ENCODE data around the gene SPA17. TPM values are rescaled to one million over a fixed set of nuclear protein-coding genes. Genes with fewer than 3 reads are reported as not detected.

The SPA17 gene
- total and polyA plus RNA-seq, 4 donors: 14.4 to 28.9 (median 16.0) TPM

GRCh38 chr11:124646148-124646547 is 27.6 kb upstream of the SPA17 start:
- Histone ChIP-seq H3K4me1 (ENCODE audit: control insufficient read depth in 5 of 5, insufficient read depth in 5 of 5, low read length in 5 of 5) (no peaks in the 10 kb centered on the region), H3K4me3 (no peak overlapping the region), H3K9me3 (ENCODE audit: control insufficient read depth in 4 of 4, insufficient read depth in 3 of 4, low read length in 3 of 4) (no peaks in the 10 kb centered on the region), H3K9ac (ENCODE audit: insufficient read depth in 1 of 2, low read length in 2 of 2) (no peak overlapping the region), H3K36me3 (ENCODE audit: control insufficient read depth in 4 of 4, insufficient read depth in 4 of 4, low read length in 4 of 4) (peaks cover 0 to 5% (median 0%) of the 10 kb centered on the region in 4 donors), H3K27ac (ENCODE audit: low read depth in 1 of 2, low read length in 1 of 2) (no peak overlapping the region), H3K27me3 (ENCODE audit: control insufficient read depth in 3 of 3, insufficient read depth in 3 of 3, low read length in 2 of 3) (no peaks in the 10 kb centered on the region)
- 72 to 85% methylated on average over 3 of the region's 3 CpGs for WGBS, 2 donors
- ATAC-seq (ENCODE audit: insufficient read depth, low FRiP score): no peak
- TF ChIP-seq, protein P1, sequence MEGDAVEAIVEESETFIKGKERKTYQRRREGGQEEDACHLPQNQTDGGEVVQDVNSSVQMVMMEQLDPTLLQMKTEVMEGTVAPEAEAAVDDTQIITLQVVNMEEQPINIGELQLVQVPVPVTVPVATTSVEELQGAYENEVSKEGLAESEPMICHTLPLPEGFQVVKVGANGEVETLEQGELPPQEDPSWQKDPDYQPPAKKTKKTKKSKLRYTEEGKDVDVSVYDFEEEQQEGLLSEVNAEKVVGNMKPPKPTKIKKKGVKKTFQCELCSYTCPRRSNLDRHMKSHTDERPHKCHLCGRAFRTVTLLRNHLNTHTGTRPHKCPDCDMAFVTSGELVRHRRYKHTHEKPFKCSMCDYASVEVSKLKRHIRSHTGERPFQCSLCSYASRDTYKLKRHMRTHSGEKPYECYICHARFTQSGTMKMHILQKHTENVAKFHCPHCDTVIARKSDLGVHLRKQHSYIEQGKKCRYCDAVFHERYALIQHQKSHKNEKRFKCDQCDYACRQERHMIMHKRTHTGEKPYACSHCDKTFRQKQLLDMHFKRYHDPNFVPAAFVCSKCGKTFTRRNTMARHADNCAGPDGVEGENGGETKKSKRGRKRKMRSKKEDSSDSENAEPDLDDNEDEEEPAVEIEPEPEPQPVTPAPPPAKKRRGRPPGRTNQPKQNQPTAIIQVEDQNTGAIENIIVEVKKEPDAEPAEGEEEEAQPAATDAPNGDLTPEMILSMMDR (IDR thresholded peaks at IDR 0.05; ENCODE audit: control extremely low read depth, extremely low read depth): no peak
- DNase-seq: no peak

- Histone ChIP-seq H3K27ac (ENCODE audit: low read depth in 1 of 2, low read length in 1 of 2) (no peak overlapping the region), H3K9me3 (ENCODE audit: control insufficient read depth in 4 of 4, insufficient read depth in 3 of 4, low read length in 3 of 4) (no peaks in the 10 kb centered on the region), H3K9ac (ENCODE audit: insufficient read depth in 1 of 2, low read length in 2 of 2) (no peak overlapping the region), H3K4me1 (ENCODE audit: control insufficient read depth in 5 of 5, insufficient read depth in 5 of 5, low read length in 5 of 5) (no peaks in the 10 kb centered on the region), H3K36me3 (ENCODE audit: control insufficient read depth in 4 of 4, insufficient read depth in 4 of 4, low read length in 4 of 4) (peaks cover 0 to 6% (median 2%) of the 10 kb centered on the region in 4 donors), H3K4me3 (no peak overlapping the region), H3K27me3 (ENCODE audit: control insufficient read depth in 3 of 3, insufficient read depth in 3 of 3, low read length in 2 of 3) (no peaks in the 10 kb centered on the region)
- DNase-seq (no peak), ATAC-seq (ENCODE audit: insufficient read depth, low FRiP score) (no peak)
- WGBS, 2 donors: 75 to 85% methylated on average over 6 of the region's 6 CpGs
- TF ChIP-seq, protein P1 (IDR thresholded peaks at IDR 0.05; ENCODE audit: control extremely low read depth, extremely low read depth): no peak
Observed at GRCh38 chr11:124648610-124649009, 25.1 kb upstream of the SPA17 start.

DNA sequence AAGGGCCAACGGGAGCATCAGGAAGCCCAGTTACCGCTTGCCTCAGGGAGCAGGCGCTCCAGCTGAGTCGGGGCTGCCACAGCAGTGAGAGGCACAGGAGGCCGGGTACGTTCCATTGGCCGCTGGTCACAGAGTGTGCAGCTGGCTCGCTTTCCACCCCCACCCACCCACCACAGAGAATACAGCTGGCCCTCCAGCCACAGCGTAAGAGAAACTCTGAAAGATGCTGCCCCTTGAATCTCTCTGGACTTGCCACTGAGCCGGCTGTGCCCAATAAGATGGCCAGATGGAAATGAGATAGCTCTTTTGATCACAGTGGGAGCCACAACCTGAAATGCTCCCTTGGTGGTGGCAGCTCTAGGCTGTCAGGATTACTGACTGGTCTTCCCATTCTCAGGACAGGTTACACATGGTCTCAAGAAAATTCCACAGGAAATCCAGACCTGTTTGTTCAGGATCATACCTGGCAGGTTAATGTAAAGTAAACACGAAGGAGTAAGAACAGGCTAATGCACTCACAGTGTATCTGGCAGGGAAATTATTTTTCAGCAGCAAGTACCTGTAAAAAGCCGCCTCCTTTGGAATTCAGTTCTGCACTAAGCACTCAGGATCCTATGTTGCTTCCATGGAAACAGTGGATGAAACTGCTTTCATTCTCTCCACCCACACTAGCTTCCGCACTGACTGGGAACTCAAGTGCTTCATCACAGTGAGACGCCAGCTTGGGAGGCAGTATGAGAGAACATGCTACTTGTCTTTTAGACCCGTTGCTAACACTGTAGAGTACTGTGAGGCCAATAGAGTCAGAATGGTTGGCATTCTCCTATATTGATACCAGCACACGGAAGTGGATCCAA is 16.7 kb upstream of the SPA17 start:
- TF ChIP-seq, protein P1 (IDR thresholded peaks at IDR 0.05; ENCODE audit: control extremely low read depth, extremely low read depth): no peak
- Histone ChIP-seq H3K27me3 (ENCODE audit: control insufficient read depth in 3 of 3, insufficient read depth in 3 of 3, low read length in 2 of 3) (no peaks in the 10 kb centered on the region), H3K4me3 (no peak overlapping the region), H3K4me1 (ENCODE audit: control insufficient read depth in 5 of 5, insufficient read depth in 5 of 5, low read length in 5 of 5) (peaks cover 0 to 4% (median 0%) of the 10 kb centered on the region in 5 donors), H3K9ac (ENCODE audit: insufficient read depth in 1 of 2, low read length in 2 of 2) (no peak overlapping the region), H3K9me3 (ENCODE audit: control insufficient read depth in 4 of 4, insufficient read depth in 3 of 4, low read length in 3 of 4) (no peaks in the 10 kb centered on the region), H3K36me3 (ENCODE audit: control insufficient read depth in 4 of 4, insufficient read depth in 4 of 4, low read length in 4 of 4) (peaks cover 0 to 6% (median 1%) of the 10 kb centered on the region in 4 donors), H3K27ac (ENCODE audit: low read depth in 1 of 2, low read length in 1 of 2) (no peak overlapping the region)
- WGBS, 2 donors: 73 to 85% methylated on average over 16 of the region's 16 CpGs
- DNase-seq (peak in 2 of 3 donors; percentile 29 to 53), ATAC-seq (ENCODE audit: insufficient read depth, low FRiP score) (peak; percentile 58)

Measured in lung (tissue), 12 donors.